Gastroesophageal sphincter (tissue), 4 donors: ENCODE results near the gene ABHD17A. TPM values are rescaled to one million over a fixed set of nuclear protein-coding genes. Genes with fewer than 3 reads are reported as not detected.

Experiments used
- ATAC-seq: fragments of 150-250 bp; one replicate; pipeline ENCODE4 v1.9.1; 2016; ENCODE audit warnings: mild to moderate bottlenecking, moderate library complexity
- H3K27ac ChIP-seq, 4 donors: fragments of 200-600 bp; sonication (generic) in 3 of 4; 1 replicate in 3 of 4; 2 replicates in 1 of 4; pipeline ENCODE4 v1.5.1; 2016 to 2019
- H3K27me3 ChIP-seq: fragments of 200-600 bp; sonication (generic); one replicate; pipeline ENCODE4 v1.5.1; 2019
- H3K36me3 ChIP-seq, 2 donors: fragments of 200-600 bp; sonication (generic); one replicate each; pipeline ENCODE4 v1.5.1; 2019; ENCODE audit warnings: control low read depth in 1 of 2
- H3K4me1 ChIP-seq, 3 donors: fragments of 200-600 bp; sonication (generic); 1 replicate in 2 of 3; 2 replicates in 1 of 3; pipeline ENCODE4 v1.5.1; 2016 to 2019; ENCODE audit warnings: control low read depth in 2 of 3
- H3K4me3 ChIP-seq, 2 donors: fragments of 200-600 bp; sonication (generic); one replicate each; pipeline ENCODE4 v1.5.1; 2019; ENCODE audit warnings: mild to moderate bottlenecking in 1 of 2, moderate library complexity in 1 of 2
- H3K9me3 ChIP-seq, 3 donors: fragments of 200-600 bp; sonication (generic); one replicate each; pipeline ENCODE4 v1.5.1; 2017 to 2019; ENCODE audit warnings: control low read depth in 2 of 3
- CTCF ChIP-seq, 4 experiments: fragments of 200-600 bp in 2 of 4; fragments of 450-650 bp in 2 of 4; sonication (generic) in 1 of 4; IDR thresholded peaks; one replicate each; pipeline ENCODE4 v1.5.1; 2017 to 2019; ENCODE audit warnings: antibody characterized with exemption in 4 of 4, mild to moderate bottlenecking in 2 of 4, moderate library complexity in 2 of 4
- EP300 ChIP-seq: sonication (generic); formaldehyde crosslinking; IDR thresholded peaks from one replicate; pipeline ENCODE4 v1.6.1; 2017; ENCODE audit warnings: antibody characterized with exemption, mild to moderate bottlenecking
- POLR2A ChIP-seq, 2 donors: fragments of 450-650 bp; IDR thresholded peaks; one replicate each; pipeline ENCODE4 v1.6.1; 2017; ENCODE audit warnings: antibody characterized with exemption in 2 of 2, mild to moderate bottlenecking in 2 of 2, moderate library complexity in 1 of 2
- POLR2AphosphoS5 ChIP-seq: sonication (generic); formaldehyde crosslinking; IDR thresholded peaks from one replicate; pipeline ENCODE4 v1.6.1; 2017; ENCODE audit warnings: antibody characterized with exemption
- WGBS, 2 donors: methylation state at CpG; one replicate each; pipeline ENCODE4 v1.1.5; 2018; ENCODE audit warnings: low coverage in 1 of 2; 5-methylcytosine and 5-hydroxymethylcytosine counted together
- total RNA-seq, 4 donors: library from RNA; depleted of rRNA; stranded (reverse); fragments of >200 nt; gene quantifications; one replicate each; pipeline ENCODE4 v1.1.0, GENCODE V29; 2016

Gene ABHD17A
- total RNA-seq, 4 donors from 2014 or later: 80.0 to 117 (median 91.0) TPM

GRCh38 chr19:1848399-1849131, 36.7 kb downstream of the ABHD17A start, which contains the start of gene REXO1:
Gene REXO1, minus strand, starts transcription at chr19:1848483. Its CDS starts 125 bp downstream, at chr19:1848358.
- H3K9me3 ChIP-seq: no peaks in the 10 kb centered on the region
- peak; percentile 93 for ATAC-seq
- TF ChIP-seq CTCF (IDR thresholded peaks at IDR 0.05) (peak in 3 of 4 experiments; percentile 86 to 94 (median 92)), POLR2A (IDR thresholded peaks at IDR 0.05) (peak; percentile 32 to 57), POLR2AphosphoS5 (peak; percentile 10), EP300 (no peak)
- H3K4me1 ChIP-seq: peaks cover 0 to 65% (median 42%) of the 10 kb centered on the region in 3 donors
- H3K27me3 ChIP-seq: peaks cover 16% of the 10 kb centered on the region
- WGBS, 2 donors: 3 to 20% methylated on average over 1 to 9 of the region's 60 CpGs
- peak within 1 kb of the TSS; percentile 96 to 99 (median 98) for H3K27ac ChIP-seq
- peaks cover 0 to 10% of the 10 kb centered on the region in 2 donors for H3K36me3 ChIP-seq
- peak within 1 kb of the TSS; percentile 83 to 100 for H3K4me3 ChIP-seq

- peak overlapping the region; percentile 96 to 99 (median 98) for H3K27ac ChIP-seq
- H3K4me1 ChIP-seq: peaks cover 0 to 65% (median 46%) of the 10 kb centered on the region in 3 donors
- 0% methylated on average over 6 to 8 of the region's 72 CpGs for WGBS, 2 donors
- H3K27me3 ChIP-seq: peaks cover 16% of the 10 kb centered on the region
- peak overlapping the region; percentile 83 to 100 for H3K4me3 ChIP-seq
- TF ChIP-seq POLR2A (IDR thresholded peaks at IDR 0.05) (no peak), POLR2AphosphoS5 (no peak), EP300 (no peak)
- H3K36me3 ChIP-seq: peaks cover 0 to 10% of the 10 kb centered on the region in 2 donors
- ATAC-seq: peak; percentile 13
- H3K9me3 ChIP-seq: no peaks in the 10 kb centered on the region
These were observed 37.5 kb downstream of the ABHD17A start for GRCh38 chr19:1847684-1848398.

GRCh38 chr19:1847348-1847683, 38.0 kb downstream of the ABHD17A start:
- peaks cover 0 to 65% (median 48%) of the 10 kb centered on the region in 3 donors for H3K4me1 ChIP-seq
- H3K27ac ChIP-seq: peak overlapping the region in 2 of 4 donors; percentile 96 to 99
- TF ChIP-seq POLR2AphosphoS5 (no peak), POLR2A (IDR thresholded peaks at IDR 0.05) (no peak), CTCF (IDR thresholded peaks at IDR 0.05) (no peak), EP300 (no peak)
- H3K36me3 ChIP-seq: peaks cover 0 to 10% of the 10 kb centered on the region in 2 donors
- 16 to 25% methylated on average over 5 of the region's 12 CpGs for WGBS, 2 donors
- H3K27me3 ChIP-seq: peaks cover 10% of the 10 kb centered on the region
- no peak for ATAC-seq
- H3K4me3 ChIP-seq: peak overlapping the region; percentile 83 to 100
- no peaks in the 10 kb centered on the region for H3K9me3 ChIP-seq

GRCh38 chr19:1846517-1847204, 38.6 kb downstream of the ABHD17A start:
- Histone ChIP-seq H3K27ac (no peak overlapping the region), H3K4me3 (peak overlapping the region in 1 of 2 donors; percentile 100), H3K9me3 (no peaks in the 10 kb centered on the region), H3K36me3 (peaks cover 0 to 10% of the 10 kb centered on the region in 2 donors), H3K4me1 (peaks cover 0 to 65% (median 48%) of the 10 kb centered on the region in 3 donors), H3K27me3 (peaks cover 4% of the 10 kb centered on the region)
- TF ChIP-seq EP300 (no peak), CTCF (IDR thresholded peaks at IDR 0.05) (no peak), POLR2A (IDR thresholded peaks at IDR 0.05) (no peak), POLR2AphosphoS5 (no peak)
- 20 to 73% methylated on average over 1 to 7 of the region's 29 CpGs for WGBS, 2 donors
- ATAC-seq: no peak

GRCh38 chr19:1845642-1846041, 39.7 kb downstream of the ABHD17A start:
- H3K27ac ChIP-seq: no peak overlapping the region
- WGBS, 2 donors: 86% methylated on average over 5 of the region's 11 CpGs; no CpG with 5 or more reads in 1 of the 2 donors
- H3K4me3 ChIP-seq: no peak overlapping the region
- H3K27me3 ChIP-seq: no peaks in the 10 kb centered on the region
- TF ChIP-seq POLR2A (IDR thresholded peaks at IDR 0.05): no peak
- no peak for TF ChIP-seq EP300
- no peaks in the 10 kb centered on the region for H3K9me3 ChIP-seq
- peaks cover 0 to 10% of the 10 kb centered on the region in 2 donors for H3K36me3 ChIP-seq
- no peak for ATAC-seq
- peaks cover 0 to 71% (median 52%) of the 10 kb centered on the region in 3 donors for H3K4me1 ChIP-seq
